ENCODE measurements around the gene NDUFA7. TPM values are rescaled to one million over a fixed set of nuclear protein-coding genes. Genes with fewer than 3 reads are reported as not detected.

The NDUFA7 gene
- total RNA-seq, 1 donor, result 24.1 TPM

DNA sequence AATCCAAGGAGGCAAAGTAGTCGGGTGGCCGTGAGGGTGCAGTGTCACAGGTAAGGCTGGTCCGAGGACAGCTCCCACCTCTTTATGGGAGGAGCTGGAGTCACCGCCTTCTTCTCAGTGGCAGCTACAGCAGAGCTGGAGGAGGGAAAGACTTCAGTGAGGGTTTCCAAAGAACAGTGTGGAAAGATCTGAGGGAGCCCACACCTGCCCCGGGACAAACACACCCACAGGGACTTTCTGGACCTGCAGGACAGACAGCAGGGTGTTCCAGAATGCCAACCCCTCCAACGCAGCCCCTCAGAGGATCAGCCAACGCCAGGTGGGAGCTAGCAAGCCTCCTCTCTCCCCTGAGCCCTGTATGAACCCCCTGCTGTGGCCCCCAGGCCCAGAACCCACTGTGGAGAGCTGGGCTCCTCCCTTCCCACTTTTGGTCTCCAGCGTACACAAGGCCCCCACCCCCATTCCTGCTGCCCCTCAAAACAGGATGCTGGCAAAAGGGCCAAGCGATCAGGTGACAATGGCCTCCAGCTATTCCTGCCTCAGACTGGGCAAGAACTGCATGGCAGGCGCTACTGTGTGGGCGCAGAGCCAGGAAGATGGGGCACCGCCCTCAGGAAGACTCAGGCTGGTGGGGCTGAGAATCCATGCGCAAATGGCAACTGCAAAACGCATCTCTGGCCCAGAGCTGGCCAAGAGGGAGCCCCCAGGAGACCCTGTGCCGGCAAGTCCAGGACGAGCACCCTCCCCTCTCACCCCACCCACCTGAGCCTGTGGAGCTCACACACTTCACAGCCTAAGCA lies 9.5 kb downstream of the NDUFA7 start:
- no peak for DNase-seq (ENCODE audit: low read depth)
- no peak overlapping the region for H3K4me3 ChIP-seq (ENCODE audit: low read depth, low read length)
- no peak for TF ChIP-seq CTCF (IDR thresholded peaks at IDR 0.05; ENCODE audit: insufficient read depth, low read length)

DNA sequence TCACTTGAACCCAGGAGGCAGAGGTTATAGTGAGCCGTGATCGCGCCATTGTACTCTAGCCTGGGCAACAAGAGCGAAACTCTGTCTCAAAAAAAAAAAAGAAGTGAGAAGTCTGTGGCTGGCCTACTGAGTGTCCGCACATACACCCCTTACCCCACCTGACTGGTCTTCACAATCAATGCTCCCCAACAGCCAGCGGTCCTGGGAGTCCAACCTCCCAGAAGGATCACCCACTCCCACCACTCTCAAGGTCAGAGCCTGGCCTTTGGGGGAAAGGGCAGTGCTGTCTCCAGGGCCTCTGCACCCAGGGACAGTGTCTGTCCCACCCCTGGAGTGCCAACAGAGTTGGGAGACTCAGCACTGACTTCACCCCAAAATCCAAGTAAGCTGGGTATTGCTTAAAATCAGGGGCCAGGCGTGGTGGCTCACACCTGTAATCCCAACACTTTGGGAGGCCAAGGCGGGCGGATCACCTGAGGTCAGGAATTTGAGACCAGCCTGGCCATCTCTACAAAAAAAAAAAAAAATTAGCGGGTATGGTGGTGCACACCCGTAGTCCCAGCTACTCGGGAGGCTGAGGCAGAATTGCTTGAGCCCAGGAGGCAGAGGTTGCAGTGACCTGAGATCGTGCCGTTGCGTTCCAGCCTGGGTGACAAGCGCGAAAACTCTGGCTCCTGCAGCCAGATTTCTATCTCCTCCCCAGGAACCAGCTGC lies 10.7 kb downstream of the NDUFA7 start:
- DNase-seq (ENCODE audit: low read depth), result no peak
- TF ChIP-seq CTCF (IDR thresholded peaks at IDR 0.05; ENCODE audit: insufficient read depth, low read length), result no peak
- no peak overlapping the region for H3K4me3 ChIP-seq (ENCODE audit: low read depth, low read length)

DNA sequence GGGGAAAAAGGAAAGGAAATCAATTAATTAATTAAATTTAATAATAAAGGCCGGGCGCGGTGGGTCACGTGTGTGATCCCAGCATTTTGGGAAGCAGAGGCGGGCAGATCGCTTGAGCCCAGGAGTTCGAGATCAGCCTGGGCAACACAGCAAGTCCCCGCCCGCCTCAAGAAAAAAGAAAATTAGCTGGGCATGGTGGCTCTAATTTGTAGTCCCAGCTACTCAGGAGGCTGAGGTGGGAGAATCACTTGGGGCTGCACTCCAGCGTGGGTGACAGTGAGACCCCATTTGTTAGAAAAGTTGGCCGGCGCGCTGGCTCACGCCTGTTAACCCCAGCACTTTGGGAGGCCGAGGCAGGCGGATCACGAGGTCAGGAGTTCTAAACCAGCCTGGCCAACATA lies 12.3 kb downstream of the NDUFA7 start:
- no peak for TF ChIP-seq CTCF (IDR thresholded peaks at IDR 0.05; ENCODE audit: insufficient read depth, low read length)

DNA sequence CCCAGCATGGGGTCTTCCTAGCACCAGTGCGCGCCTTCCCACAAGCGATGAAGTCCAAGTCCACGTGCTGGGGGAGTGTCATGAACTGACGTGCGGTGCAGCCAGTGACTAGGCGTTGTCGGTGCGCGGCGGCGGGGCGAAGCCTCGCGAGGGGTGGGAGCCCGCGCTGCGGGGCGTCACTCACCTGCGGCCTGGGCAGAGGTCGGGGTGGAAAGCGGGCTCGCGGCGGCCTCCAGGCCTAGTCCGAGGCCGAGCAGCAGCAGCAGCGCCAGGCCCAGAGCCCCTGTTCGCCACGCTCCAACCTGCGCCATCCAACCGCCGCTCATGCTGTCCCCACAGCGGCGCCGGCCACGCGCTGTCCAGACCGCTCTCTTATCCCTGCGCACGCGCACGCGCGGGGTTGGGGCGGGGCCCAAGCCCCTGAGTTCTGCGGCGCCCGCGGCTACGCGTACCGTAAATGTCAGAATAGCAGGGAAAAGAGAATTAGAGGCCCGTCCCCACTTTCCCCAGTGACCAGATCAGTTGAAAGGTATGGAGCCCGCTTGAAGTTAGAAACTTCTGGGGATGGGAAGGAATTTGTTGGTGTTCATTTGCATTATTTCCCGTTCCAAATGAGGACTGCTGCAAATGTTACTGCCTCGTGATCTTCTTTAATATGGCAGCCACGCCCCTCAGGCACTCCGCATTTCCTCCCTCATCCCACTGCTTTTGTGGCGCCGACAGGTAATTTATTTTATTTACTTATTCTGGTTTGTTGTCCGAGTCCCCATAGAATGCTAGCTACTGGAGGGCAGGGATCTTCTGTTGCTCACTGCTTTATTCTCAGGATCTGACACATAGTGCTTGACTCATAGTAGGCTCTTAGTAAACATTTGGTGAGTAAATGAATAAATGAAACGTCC lies 13.0 kb downstream of the NDUFA7 start, which contains the start of gene CD320:
TSS of gene CD320 (minus strand) at position 394 of the 902 bp plus-strand sequence. CDS start at position 326, 68 bp downstream.
- H3K4me3 ChIP-seq (ENCODE audit: low read depth, low read length), result peak within 1 kb of the TSS; percentile 77
- peak; percentile 89 for DNase-seq (ENCODE audit: low read depth)
- no peak for TF ChIP-seq CTCF (IDR thresholded peaks at IDR 0.05; ENCODE audit: insufficient read depth, low read length)

More for the DNA sequence above, 12.3 kb downstream of the NDUFA7 start:
- no peak for DNase-seq (ENCODE audit: low read depth)
- H3K4me3 ChIP-seq (ENCODE audit: low read depth, low read length), result no peak overlapping the region

GRCh38 chr19:8307400-8307964 lies 13.7 kb downstream of the NDUFA7 start:
- peak overlapping the region; percentile 77 for H3K4me3 ChIP-seq (ENCODE audit: low read depth, low read length)
- DNase-seq (ENCODE audit: low read depth), result no peak
- TF ChIP-seq CTCF (IDR thresholded peaks at IDR 0.05; ENCODE audit: insufficient read depth, low read length), result peak; percentile 15

All from fibroblast of the aortic adventitia (primary cell).